TTC549 (cell line): ENCODE measurements around the gene KRT39.

ENCODE experiments used
- FAIRE-seq: peaks from 2 replicates; lab custom pipeline; 2012; peaks lifted over from hg19 to GRCh38; lab: Jason Lieb, UNC

KRT39 gene

DNA sequence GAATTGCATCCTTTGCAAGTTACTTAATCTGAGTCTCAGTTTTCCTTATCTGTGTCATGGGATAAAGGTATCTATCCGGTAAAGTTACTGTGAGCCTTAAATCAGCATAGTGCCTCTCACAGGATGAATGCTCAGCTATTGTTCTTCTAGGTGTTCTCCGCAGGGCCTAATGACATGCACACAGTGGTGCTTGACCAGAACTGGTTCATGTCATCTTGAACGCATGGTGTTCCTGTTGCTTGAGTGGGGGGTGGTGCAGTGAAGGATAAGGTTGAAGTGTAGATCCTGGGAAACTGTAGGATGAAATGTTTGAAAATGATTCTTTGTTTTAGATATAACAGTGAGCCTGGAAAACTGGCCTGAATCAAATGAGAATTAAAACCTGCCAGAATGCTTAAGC, 13.4 kb upstream of the KRT39 start:
- FAIRE-seq = no peak

DNA sequence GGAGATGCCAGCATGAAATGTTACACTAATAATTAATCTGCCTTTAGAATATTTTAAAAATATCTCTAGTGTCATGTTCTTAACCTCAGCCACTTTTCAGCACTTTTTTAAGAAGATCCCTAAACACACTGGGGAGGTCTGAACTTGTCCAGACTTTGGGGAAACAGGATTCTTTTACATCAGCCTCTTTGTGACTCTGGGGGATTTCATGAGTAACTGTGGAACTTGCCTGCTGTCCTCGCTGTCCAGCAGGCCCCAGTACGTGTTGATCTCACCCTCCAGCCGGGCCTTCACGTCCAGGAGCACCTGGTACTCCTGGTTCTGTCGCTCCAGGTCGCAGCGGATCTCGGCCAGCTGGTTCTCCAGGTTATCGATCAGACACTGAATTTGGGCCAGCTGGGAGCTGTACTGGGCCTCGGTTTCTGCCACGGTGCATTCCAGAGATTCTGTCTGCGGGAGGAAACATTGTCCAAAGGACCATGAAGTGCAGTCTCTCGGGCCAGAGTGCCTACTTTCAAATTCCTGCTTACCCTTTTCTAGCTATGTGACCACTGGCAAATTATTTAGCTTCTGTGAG, 11.9 kb upstream of the KRT39 start:
- FAIRE-seq = no peak

DNA sequence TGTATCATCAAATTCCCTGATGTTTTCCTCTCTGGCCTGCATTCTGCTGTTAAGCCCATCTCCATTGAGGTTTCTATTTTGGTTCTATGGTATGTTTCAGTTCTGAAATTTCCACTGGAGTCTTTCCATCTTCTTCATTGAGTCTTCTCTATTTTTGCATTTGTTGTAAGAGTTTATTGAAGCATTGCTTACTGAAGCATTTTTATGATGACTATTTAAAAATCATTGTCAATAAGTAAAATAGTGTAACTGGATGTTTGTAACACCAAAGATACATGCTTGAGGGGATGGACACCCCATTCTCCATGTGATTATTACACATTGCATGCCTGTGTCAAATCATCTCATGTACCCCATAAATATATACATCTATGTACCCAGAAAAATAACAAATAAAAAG, 8.8 kb upstream of the KRT39 start:
- no peak for FAIRE-seq

DNA sequence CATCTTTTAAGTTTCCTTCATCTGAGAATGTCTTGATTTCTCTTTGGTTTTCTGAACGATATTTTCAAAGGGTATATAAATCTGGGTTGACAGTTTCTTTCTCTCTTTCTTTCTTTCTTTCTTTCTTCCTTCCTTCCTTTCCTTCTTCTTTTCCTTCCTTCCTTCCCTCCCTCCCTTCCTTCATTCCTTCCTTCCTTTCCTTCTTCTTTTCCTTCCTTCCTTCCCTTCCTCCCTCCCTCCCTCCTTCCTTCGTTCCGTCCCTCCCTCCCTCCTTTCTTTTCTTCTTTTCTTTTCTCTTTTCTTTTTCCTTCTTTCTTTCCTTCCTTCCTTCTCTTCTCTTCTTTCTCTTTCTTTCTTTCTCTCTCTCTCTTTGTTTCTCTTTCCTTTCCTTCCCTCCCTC, 7.6 kb upstream of the KRT39 start:
- FAIRE-seq = no peak

DNA sequence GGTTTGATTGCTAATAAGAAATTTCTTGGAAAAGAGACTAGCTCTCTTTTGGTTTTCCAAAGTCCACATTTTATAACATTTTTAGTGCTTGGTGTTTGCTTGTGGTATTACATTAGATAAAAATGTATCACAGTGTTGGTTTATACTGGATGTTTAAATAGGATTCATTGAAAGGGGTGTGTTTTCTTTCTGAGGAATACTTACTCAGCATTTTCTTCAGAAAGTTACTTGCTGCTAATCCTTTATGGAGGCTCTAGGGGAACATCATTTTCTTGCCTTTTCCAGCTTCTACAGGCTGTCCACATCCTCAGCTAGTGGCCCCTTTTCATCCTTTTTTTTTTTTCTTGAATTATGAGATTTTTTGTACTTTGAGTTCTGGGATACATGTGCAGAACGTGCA, 834 bp upstream of the KRT39 start:
- no peak for FAIRE-seq

DNA sequence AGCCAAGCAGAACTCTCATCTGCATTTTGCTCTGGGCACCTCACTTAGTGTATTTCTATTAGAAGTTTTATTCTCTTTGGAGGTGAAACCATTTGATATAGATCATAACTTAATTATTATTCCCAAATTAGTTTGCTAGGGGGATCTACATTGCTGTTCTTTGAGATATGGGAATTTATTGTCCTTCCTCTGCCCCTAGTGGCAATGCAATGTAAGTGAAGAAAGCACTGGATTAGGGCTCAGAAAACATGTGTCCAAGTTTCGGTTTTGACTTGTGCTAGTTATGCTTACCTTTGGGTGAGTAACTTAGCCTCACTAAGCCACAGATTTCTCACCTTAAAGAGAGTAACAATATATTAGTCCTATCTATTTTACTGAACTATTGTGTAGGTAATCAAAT, 2.9 kb downstream of the KRT39 start:
- no peak for FAIRE-seq

DNA sequence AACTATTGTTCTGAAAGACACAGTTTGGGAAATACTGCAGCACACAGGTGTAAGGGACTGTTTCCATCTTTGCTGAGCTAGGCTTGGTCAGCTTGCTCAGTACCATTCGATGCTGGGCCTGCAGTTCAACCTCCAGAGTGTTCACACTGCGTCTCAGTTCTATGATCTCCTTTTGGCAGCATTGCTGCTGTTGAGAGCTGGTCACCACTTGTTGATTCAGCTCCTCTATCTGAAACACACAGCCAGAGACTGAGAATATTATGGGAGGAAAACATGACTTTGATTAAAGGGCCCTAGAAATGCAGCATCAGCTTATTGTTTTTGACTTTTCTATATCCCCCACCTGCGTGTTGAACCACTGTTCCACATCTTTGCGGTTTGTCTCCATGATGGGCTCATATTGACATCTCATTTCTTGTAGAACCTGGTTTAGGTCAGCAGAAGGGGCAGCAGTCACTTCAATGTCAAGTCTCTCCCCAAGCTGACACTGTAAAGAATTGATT, 4.6 kb downstream of the KRT39 start:
- FAIRE-seq = no peak

DNA sequence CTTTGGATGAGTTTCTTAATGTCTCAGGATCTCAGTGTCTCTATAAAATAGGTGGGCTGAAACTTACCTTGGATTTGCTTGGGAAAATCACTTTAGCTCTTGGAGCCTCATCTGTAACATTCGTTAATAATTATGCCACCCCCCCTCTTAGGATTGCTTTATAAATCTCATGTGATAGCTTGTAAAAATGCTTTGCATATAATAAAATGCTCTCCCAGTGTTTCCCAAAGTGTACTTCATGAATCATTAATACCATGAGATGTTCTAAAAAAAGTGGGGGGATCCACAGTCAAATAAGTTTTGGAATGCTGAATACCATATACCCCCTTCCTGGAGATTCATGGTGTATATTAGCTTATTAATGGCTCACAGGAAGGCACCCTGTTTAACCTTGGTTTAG, 5.2 kb downstream of the KRT39 start:
- no peak for FAIRE-seq

DNA sequence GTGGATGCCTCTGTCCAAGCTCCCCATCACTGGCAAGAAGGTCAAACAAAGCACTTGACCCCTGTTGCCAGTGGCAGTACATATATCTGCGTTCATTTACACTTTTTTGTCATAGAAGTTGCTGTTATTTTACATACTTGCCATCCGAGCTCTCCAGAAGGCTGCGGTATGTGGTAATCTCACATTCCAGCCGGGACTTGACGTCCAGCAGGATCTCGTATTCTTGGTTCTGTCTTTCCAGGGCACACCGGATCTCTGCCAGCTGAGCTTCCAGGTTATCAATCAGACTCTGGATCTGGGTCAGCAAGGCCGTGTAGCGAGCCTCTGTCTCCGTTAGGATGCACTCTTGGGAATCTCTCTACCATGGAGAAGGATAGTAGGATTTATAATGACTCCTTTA, 6.6 kb downstream of the KRT39 start:
- no peak for FAIRE-seq

DNA sequence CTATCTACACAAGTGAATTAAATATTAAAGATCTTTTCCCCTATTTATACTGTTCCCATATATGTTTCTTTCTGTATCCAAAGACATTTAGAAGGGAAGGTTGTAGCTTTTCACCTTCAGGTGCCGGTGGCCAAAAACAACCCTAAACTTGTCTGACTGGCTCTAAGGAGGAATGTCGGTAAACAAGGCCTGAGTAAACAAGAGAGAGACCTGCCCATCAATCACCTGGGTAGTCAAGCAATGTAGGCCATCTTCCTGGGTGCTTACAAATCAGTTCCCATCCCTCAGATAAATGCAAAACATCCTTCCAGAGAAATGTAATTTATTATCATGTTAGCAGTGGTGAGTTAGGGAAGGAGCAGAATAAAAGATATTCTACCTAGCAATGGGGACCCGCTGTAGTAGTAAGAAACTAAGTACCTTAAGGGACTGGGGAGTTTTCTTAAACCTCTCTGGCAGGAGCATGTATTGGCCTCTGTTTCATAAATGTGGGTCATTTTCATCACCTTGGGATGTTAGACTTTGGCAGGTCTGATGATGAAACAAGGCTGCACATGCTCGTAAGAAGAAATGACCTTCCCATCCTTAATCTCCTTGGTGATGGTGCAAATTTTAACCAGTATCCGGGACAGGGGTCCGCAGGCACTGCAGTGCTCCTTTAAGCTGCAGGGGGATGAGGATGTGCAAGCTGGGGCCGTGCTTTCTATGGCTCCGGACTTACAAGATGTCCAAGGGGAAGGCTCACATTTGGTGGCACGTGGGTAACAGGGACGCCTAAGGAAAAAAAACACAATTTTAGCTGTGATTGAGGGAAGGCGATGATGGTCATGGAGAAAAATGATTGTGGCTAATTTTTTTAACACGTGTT, 8.4 kb downstream of the KRT39 start:
- FAIRE-seq = no peak

DNA sequence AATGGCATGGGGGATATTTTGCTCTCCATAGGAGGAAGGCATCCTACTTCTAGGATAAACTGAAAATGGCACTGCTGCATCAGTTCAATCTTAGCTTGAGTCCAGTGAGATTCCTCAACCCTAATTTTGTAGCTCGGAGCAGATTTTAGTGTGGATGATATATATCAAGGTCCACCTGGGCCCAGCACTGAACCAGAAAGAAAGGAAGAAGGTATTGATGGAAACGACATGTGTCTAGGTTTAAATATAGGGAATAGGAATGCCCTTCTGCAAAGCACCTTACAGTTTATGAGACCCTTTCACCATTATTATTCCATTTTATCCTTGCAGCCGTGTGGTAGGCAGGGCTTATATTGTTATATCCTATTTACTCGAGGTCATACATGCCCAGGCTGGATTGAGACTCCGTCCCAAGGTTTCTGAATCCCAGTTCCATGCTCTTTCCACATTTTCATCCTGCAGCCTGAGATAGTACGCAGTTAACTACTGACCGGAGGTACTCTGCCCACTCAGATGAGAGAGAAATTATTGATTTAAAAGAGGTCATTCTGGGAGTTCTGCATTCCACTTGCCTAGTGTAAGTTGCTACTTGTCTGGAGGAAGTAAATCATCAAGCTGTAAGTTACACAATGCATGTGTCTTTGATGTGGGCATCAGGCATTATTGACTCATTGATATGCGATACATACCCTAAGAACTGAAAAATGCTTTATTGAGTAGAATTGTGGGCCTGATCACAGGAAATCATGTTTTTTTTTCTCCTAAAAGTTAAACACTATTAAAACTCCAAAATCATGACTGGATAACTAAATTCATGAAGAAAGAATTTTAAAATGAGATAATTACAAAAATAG, 10.1 kb downstream of the KRT39 start:
- no peak for FAIRE-seq

DNA sequence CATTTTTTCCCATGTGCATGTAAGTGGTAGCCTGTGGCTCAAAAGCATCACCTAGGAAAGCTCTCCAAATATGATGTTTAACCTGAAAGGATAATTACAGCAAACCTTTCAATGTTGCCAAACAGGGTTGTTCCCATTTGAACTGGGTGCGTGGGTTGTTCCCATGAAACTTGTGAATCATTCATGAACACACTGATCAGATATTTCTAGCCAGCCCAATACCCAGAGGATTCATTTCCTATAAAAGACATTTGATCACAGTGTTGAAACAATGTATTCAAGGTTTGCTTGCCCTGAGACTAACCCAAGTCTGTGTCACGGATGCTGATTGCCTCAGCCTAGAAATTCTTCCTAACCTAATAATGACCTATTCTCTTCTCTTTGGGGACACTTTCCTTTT, 12.9 kb downstream of the KRT39 start:
- no peak for FAIRE-seq

DNA sequence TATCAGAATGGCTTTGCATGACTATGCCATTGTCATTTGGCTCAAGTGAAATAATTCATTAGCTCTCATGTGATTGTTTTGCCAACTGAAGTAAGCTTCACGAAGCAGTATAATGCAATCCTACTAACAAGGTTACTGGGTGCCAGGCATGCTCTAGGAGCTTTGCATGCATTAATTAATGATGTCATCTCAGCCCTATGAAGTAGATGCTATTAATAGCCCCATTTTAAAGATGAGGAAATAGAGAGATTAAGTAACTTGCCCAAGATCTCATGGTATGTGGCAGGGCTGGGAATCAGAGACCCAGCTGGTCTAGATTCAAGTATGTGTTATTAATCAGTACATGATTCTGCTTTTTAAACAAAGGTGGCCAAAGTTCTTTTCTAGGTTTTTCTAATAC, 14.1 kb downstream of the KRT39 start:
- FAIRE-seq = no peak

DNA sequence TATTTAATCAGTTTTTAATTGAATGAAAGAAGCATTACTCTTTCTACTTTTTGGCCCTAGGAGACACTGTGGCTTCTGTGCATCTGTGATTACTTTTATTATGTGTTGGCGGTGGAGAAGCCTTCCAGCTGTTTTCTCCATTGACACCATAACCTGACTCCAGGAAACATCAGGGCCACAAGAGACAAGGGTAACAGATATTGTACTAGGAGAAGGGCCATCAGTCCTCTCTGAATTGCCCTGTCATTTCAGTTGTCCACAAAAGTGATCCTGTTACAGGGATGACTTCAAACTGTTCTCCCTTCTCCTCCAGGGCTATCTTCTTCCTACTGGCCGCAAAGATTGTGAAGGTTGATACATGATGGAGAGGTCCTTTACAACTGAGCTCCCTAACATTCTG, 14.6 kb downstream of the KRT39 start:
- no peak for FAIRE-seq

DNA sequence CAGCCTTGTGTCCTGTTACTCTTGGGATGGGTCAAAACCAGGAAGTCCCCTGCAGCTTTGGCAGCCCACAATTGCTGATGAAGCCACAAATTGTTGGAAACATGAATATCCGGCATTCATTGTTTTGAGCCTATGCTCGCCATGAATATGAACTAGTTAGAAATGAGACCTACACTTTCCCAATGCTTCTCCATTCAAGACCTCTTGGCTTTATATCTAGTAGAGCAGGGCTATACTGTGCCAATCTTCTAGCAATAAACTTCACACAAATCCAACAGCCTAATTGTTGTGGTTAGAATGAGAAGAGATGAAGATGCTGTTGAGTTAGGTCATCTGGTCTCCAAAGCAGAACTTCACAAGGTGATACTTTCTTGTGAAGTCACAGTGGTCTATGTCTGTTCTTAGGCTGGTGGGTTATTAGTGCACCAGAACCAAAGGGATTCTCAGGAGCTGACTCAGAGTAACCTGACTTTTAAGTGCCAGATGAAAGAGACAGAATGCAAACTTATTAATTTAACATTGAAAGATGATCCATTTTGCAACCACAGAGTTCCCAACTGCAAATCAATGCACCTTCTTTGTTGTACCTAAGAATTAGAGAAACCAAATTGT, 15.6 kb downstream of the KRT39 start:
- no peak for FAIRE-seq

DNA sequence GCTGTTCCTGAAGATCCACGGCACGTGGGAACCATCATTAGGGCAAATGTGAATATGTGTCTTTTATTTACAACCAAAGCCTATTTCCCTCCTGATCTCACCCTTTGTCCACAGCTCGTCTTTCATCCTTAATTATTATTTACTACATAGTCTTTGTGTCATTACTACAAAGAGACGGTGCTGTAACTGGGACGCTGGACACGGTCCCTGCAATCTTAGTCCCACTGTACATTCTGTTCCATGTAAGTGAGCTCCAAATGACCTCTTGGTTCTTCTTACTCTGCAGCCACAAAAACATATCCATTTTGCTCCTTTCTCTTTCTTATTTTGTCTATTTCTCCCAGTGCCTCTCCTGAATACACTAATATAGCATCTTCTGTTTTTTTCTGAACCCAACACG, 16.6 kb downstream of the KRT39 start:
- FAIRE-seq = no peak

DNA sequence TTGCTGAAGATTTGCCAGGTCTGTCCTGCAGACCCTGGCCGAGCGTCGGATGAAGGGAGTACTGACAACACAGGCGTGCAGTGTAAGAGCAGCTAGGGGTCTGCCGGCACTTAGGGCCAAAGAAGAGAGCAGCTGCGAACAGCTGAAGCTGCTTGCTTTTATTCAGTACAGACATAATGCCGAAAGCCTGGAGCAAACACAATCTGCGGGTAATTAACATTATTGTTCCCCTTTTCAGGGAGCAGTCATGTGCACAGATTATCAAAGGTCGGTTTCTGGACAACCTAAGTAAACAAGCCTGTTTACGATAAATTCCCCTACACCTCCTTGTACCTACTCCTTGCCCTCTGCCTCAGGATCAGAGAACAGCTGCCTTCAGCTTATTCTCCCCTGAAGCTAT, 17.3 kb downstream of the KRT39 start:
- no peak for FAIRE-seq

DNA sequence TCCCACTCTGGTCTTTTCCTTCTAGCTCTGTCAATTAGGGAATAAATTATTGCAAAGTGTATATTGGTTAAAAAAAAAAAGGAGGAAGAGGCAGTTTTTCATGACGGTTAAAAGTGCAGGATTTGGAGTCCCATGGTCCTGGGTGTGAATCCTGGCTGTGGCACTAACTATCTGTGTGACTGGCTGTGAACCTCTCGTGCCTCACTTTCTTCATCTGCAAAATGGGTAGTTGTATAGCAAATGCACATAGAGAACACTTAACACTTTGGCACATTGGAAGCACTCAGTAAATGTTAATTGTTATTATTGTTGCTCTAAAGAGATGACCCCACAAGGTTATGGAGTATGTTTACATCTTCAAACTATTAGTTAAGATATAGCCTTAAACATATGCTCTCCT, 18.8 kb downstream of the KRT39 start:
- FAIRE-seq = no peak

DNA sequence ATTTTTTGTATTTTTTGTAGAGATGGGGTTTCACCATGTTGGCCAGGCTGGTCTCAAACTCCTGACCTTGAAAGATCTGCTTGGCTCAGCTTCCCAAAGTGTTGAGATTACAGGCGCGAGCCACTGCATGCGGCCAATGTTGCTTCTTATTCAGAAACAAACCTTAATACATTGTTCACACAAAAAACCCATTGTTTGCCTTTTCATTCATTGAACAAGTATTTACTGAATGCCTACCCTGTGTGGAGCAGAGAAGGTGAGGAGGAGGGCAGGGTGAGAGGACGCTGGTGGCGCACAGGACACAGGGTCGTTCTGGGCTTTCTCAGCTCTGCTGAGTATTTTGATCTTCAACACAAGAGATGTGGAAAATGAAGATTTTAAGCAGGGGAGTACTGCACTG, 21.3 kb downstream of the KRT39 start:
- FAIRE-seq = no peak

DNA sequence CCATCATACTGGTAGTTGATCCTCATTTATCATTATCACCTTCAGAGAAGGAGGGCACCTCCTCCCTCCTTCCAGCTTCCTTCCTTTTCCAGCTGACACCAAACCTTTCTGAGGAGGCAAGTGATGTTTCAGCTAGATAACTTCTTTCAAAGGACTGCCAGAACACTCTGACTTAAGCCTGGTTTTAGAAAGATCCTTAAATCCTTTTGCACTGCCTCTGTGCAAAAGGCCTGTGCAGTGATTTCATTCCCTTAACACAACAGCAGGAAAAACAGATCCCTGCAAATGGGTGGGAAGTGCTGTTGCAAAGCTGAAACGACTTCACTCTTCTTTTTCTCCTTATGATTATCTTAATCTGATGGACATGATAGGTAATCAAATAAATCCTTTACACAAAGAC, 22.2 kb downstream of the KRT39 start:
- no peak for FAIRE-seq

DNA sequence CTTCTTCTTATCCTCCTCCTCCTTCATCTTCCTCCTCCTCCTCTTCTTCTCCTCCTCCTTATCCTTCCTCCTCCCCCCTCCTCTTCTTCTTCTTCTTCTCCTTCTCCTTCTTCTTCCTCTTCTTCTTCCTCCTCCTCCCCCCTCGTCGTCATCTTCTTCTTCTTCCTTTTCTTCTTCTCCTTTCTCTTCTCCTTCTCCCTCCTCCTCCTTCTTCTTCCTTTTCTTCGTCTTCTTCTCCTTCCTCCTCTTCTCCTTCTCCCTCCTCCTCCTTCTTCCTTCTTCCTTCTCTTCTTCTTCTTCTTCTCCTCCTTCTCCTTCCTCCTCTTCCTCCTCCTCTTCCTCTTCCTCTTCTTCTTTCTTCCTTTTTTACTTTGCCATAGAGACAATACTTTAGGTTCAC, 24.2 kb downstream of the KRT39 start:
- FAIRE-seq = no peak

DNA sequence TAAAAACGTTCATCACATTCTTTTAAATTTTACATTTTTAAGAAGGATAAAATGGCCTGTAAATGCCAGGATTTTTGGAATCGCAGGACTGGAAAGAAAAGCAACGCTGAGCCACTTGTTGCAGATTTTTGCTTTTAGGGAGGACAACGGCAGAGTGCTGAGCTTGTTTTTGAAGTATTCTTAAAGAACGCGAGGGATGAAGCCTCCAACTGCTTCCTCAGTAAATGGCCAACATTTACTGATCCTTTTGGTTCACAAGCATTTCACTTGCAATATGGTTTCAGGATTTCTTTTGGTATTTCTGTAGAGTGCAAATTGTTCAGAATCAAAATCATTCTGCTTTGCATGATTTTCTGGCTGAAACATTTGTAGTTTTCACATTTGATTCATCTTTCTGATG, 26.5 kb downstream of the KRT39 start:
- no peak for FAIRE-seq

DNA sequence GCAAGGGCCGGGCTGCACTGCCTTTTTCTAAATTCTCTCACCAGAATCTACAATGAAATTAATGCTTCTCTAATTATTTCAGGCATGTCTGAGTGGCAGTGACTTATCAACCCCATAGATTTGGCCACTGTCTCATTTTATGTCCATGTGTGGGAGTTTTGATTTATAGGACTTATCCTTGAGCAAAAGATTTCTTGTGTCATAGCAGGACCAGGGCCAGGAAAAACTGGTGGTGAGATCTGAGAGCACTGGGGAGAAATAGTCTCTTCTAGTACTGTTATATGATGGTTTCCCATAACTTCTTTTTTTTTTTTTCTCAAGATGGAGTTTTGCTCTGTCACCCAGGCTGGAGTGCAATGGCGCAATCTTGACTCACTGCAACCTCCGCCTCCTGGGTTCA, 27.8 kb downstream of the KRT39 start:
- FAIRE-seq = no peak
